Loucy (cell line): ENCODE results near the gene CSAD.

Source experiments
- H2AFZ ChIP-seq: fragments of 200-600 bp; sonication (generic); 2 replicates; pipeline ENCODE4 v1.6.0; 2016; ENCODE audit warnings: antibody characterized with exemption, mild to moderate bottlenecking, low read length, moderate library complexity
- H3F3A ChIP-seq: fragments of 200-600 bp; 2 replicates; pipeline ENCODE4 v1.6.0; 2016; ENCODE audit warnings: antibody characterized with exemption, low read depth, mild to moderate bottlenecking
- H3K27me3 ChIP-seq: fragments of 200-600 bp; sonication (generic); 2 replicates; pipeline ENCODE4 v1.6.1; 2014; ENCODE audit warnings: low read length, mild to moderate bottlenecking; ENCODE audit not compliant: insufficient read depth, poor library complexity, severe bottlenecking
- H3K36me3 ChIP-seq: fragments of 200-600 bp; sonication (generic); 2 replicates; pipeline ENCODE4 v1.6.1; 2016; ENCODE audit warnings: low read length; ENCODE audit not compliant: insufficient read depth
- H3K4me1 ChIP-seq: fragments of 200-600 bp; sonication (generic); 2 replicates; pipeline ENCODE4 v1.5.1; 2014; ENCODE audit warnings: low read length, mild to moderate bottlenecking; ENCODE audit not compliant: insufficient read depth, poor library complexity, severe bottlenecking
- H3K4me2 ChIP-seq: fragments of 200-600 bp; sonication (generic); 2 replicates; pipeline ENCODE4 v1.6.0; 2014; ENCODE audit warnings: antibody characterized with exemption, low read length, low read depth, mild to moderate bottlenecking; ENCODE audit not compliant: poor library complexity, severe bottlenecking
- H3K4me3 ChIP-seq: fragments of 200-600 bp; sonication (generic); 2 replicates; pipeline ENCODE4 v1.5.1; 2014; ENCODE audit warnings: low read length, mild to moderate bottlenecking, mixed read lengths; ENCODE audit not compliant: poor library complexity, severe bottlenecking
- H3K79me2 ChIP-seq: fragments of 200-600 bp; sonication (generic); 2 replicates; pipeline ENCODE4 v1.6.1; 2014; ENCODE audit warnings: low read length; ENCODE audit not compliant: insufficient read depth
- H3K9ac ChIP-seq: fragments of 200-600 bp; sonication (generic); 2 replicates; pipeline ENCODE4 v1.6.0; 2014; ENCODE audit warnings: mild to moderate bottlenecking, low read depth, low read length, moderate library complexity; ENCODE audit not compliant: poor library complexity, severe bottlenecking
- H3K9me2 ChIP-seq: fragments of 200-600 bp; sonication (generic); replicated peaks from 2 replicates; pipeline ENCODE4 v1.6.1; 2016; ENCODE audit warnings: low read depth, low read length, mixed read lengths
- H3K9me3 ChIP-seq: fragments of 200-600 bp; sonication (generic); 2 replicates; pipeline ENCODE4 v1.6.1; 2014; ENCODE audit warnings: mild to moderate bottlenecking, antibody characterized with exemption, low read length, low read depth; ENCODE audit not compliant: insufficient read depth
- H4K20me1 ChIP-seq: fragments of 200-600 bp; sonication (generic); 2 replicates; pipeline ENCODE4 v1.6.0; 2014; ENCODE audit warnings: antibody characterized with exemption, low read length, mild to moderate bottlenecking; ENCODE audit not compliant: insufficient read depth, poor library complexity, severe bottlenecking
- CTCF ChIP-seq: fragments of 200-600 bp; sonication (generic); conservative IDR thresholded peaks from 2 replicates; pipeline ENCODE4 v1.5.1; 2014; ENCODE audit warnings: mild to moderate bottlenecking, antibody characterized with exemption, low read length
- EZH2phosphoT487 ChIP-seq: fragments of 200-600 bp; IDR thresholded peaks from 2 replicates; pipeline ENCODE4 v1.6.1; 2018; ENCODE audit warnings: antibody characterized with exemption, mild to moderate bottlenecking, moderate library complexity, borderline replicate concordance

CSAD gene

GRCh38 chr12:53198486-53199110 is 17.9 kb upstream of the CSAD start:
- Histone ChIP-seq H3K9me2 (no peaks in the 10 kb centered on the region), H3K9me3 (no peaks in the 10 kb centered on the region), H3K79me2 (no peaks in the 10 kb centered on the region), H3K4me2 (peak overlapping the region; percentile 82), H3K4me1 (peaks cover 35% of the 10 kb centered on the region), H2AFZ (peak overlapping the region; percentile 62), H3K27me3 (no peaks in the 10 kb centered on the region), H4K20me1 (no peaks in the 10 kb centered on the region), H3K9ac (peak overlapping the region; percentile 70), H3K4me3 (peak overlapping the region; percentile 46), H3K36me3 (no peaks in the 10 kb centered on the region), H3F3A (0 out of 2 replicates have a peak, but pooled peaks cover 3% of the 10 kb centered on the region)
- TF ChIP-seq CTCF: no peak
- TF ChIP-seq EZH2phosphoT487: no peak

DNA sequence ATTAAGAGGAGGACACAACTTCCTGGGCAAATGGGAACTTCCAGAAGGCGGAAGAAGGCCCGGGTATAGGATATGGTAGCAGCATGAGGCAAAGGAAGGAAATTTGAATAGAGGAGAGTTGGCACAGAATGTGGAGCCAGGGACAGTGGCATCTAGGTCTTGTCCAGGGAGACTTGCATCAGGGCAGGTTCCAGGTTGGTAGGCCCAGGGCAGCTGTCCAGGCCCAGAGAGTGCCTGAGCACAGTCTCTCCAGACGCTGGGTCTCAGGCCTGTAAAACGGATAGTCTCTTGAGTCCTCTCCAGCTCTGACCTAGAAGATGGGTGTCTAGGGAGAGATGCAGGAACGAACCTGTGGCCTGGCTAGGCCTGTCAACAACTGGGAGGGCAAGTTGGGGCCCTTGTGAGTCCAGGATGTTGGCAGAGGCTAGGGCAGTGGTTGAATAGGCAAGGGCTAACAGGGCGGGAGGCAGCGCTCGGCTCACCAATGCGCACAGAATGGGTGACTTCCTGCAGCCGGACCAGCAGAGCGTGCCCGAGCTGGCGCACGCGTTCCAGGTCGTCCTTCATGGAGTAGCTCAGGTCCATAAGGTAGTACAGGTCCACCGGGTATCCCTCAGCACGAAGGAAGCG is 16.4 kb upstream of the CSAD start:
- H3K9ac ChIP-seq: no peak overlapping the region
- H3K27me3 ChIP-seq: no peaks in the 10 kb centered on the region
- no peaks in the 10 kb centered on the region for H3K9me2 ChIP-seq
- H3K9me3 ChIP-seq: no peaks in the 10 kb centered on the region
- no peaks in the 10 kb centered on the region; the same call in 1 of the 2 replicates for H3K36me3 ChIP-seq
- no peak overlapping the region for H3K4me2 ChIP-seq
- no peak overlapping the region for H3K4me3 ChIP-seq
- no peaks in the 10 kb centered on the region for H3K79me2 ChIP-seq
- no peak overlapping the region for H2AFZ ChIP-seq
- peaks cover 35% of the 10 kb centered on the region for H3K4me1 ChIP-seq
- H3F3A ChIP-seq: 0 out of 2 replicates have a peak, but pooled peaks cover 3% of the 10 kb centered on the region
- no peaks in the 10 kb centered on the region for H4K20me1 ChIP-seq
- no peak for TF ChIP-seq CTCF

- H3K9ac ChIP-seq: no peak overlapping the region
- no peaks in the 10 kb centered on the region for H3K79me2 ChIP-seq
- H3K9me2 ChIP-seq: no peaks in the 10 kb centered on the region
- TF ChIP-seq EZH2phosphoT487 (no peak), CTCF (0 out of 2 replicates have a peak, but pooled peaks have one; percentile 11)
- no peaks in the 10 kb centered on the region for H4K20me1 ChIP-seq
- H3F3A ChIP-seq: 0 out of 2 replicates have a peak, but pooled peaks cover 3% of the 10 kb centered on the region
- no peak overlapping the region for H2AFZ ChIP-seq
- H3K4me3 ChIP-seq: no peak overlapping the region
- no peaks in the 10 kb centered on the region; the same call in 1 of the 2 replicates for H3K36me3 ChIP-seq
- no peaks in the 10 kb centered on the region for H3K9me3 ChIP-seq
- H3K4me1 ChIP-seq: peaks cover 35% of the 10 kb centered on the region
- no peaks in the 10 kb centered on the region for H3K27me3 ChIP-seq
- no peak overlapping the region for H3K4me2 ChIP-seq
Observed at GRCh38 chr12:53196486-53196885, 15.8 kb upstream of the CSAD start.
